HG03039 (cell line): ENCODE measurements around the gene TSHZ2.
"Not testable (repeated sequence)": the region's sequence is repeated elsewhere in the genome, so short reads cannot be mapped to it uniquely, and the experiment has no call there.

Source experiments
- ATAC-seq: cut with Tn5 transposase; IDR thresholded peaks from one replicate; pipeline ENCODE4 v1.9.1; 2021; ENCODE audit warnings: mild to moderate bottlenecking, moderate library complexity; ENCODE audit not compliant: unreplicated experiment

Gene TSHZ2

GRCh38 chr20:53021934-53022333 is 49.8 kb downstream of the TSHZ2 start:
- ATAC-seq, result no peak

GRCh38 chr20:53023732-53024520 is 51.8 kb downstream of the TSHZ2 start:
- no peak for ATAC-seq

GRCh38 chr20:53024653-53025052 is 52.5 kb downstream of the TSHZ2 start:
- ATAC-seq, result not testable (repeated sequence)

GRCh38 chr20:53027089-53027488 is 54.9 kb downstream of the TSHZ2 start:
- ATAC-seq, result no peak

- ATAC-seq, result no peak
Measured at GRCh38 chr20:53028337-53029007, 56.3 kb downstream of the TSHZ2 start.

GRCh38 chr20:53030061-53030460 is 57.9 kb downstream of the TSHZ2 start:
- no peak for ATAC-seq

GRCh38 chr20:53032046-53032445 is 59.9 kb downstream of the TSHZ2 start:
- no peak for ATAC-seq

GRCh38 chr20:53032478-53032932 is 60.3 kb downstream of the TSHZ2 start:
- no peak for ATAC-seq

- ATAC-seq, result no peak
Measured at GRCh38 chr20:53033176-53033575, 61.0 kb downstream of the TSHZ2 start.

GRCh38 chr20:53034899-53035298 is 62.7 kb downstream of the TSHZ2 start:
- no peak for ATAC-seq

GRCh38 chr20:53036992-53037391 is 64.8 kb downstream of the TSHZ2 start:
- ATAC-seq, result no peak

GRCh38 chr20:53037621-53038020 is 65.5 kb downstream of the TSHZ2 start:
- no peak for ATAC-seq

- no peak for ATAC-seq
Measured at GRCh38 chr20:53038299-53038698, 66.1 kb downstream of the TSHZ2 start.

GRCh38 chr20:53040693-53041589 is 68.8 kb downstream of the TSHZ2 start:
- ATAC-seq, result no peak

- no peak for ATAC-seq
Measured at GRCh38 chr20:53042521-53042920, 70.4 kb downstream of the TSHZ2 start.

- no peak for ATAC-seq
Measured at GRCh38 chr20:53044296-53044695, 72.1 kb downstream of the TSHZ2 start.

GRCh38 chr20:53045941-53046340 is 73.8 kb downstream of the TSHZ2 start:
- no peak for ATAC-seq

- ATAC-seq, result no peak
Measured at GRCh38 chr20:53047203-53047602, 75.0 kb downstream of the TSHZ2 start.

- no peak for ATAC-seq
Measured at GRCh38 chr20:53048387-53048786, 76.2 kb downstream of the TSHZ2 start.

- no peak for ATAC-seq
Measured at GRCh38 chr20:53050338-53050737, 78.2 kb downstream of the TSHZ2 start.

- ATAC-seq, result no peak
Measured at GRCh38 chr20:53052380-53052779, 80.2 kb downstream of the TSHZ2 start.
